Measurements from ENCODE around the gene CPNE9.

DNA sequence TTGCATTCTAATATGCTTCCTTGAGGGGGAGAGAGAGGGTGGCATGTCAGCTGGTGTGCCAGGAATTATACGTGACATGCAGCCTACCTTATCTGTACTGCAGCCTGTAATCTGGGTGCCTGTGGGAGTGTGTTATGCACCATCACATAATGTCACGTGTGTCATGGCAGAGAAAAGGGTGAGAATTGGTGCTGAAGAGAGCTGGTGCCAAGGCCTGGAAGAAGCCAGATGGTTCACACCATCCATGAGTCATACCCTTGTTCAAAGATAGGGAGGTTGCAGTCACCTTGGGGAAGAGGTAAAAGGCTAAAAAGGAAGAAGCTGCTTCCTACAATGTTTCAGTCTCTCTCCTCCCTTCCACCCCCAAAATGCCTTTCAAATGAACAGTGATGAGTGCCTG lies 33.2 kb downstream of the CPNE9 start:
- TF ChIP-seq, protein P1, sequence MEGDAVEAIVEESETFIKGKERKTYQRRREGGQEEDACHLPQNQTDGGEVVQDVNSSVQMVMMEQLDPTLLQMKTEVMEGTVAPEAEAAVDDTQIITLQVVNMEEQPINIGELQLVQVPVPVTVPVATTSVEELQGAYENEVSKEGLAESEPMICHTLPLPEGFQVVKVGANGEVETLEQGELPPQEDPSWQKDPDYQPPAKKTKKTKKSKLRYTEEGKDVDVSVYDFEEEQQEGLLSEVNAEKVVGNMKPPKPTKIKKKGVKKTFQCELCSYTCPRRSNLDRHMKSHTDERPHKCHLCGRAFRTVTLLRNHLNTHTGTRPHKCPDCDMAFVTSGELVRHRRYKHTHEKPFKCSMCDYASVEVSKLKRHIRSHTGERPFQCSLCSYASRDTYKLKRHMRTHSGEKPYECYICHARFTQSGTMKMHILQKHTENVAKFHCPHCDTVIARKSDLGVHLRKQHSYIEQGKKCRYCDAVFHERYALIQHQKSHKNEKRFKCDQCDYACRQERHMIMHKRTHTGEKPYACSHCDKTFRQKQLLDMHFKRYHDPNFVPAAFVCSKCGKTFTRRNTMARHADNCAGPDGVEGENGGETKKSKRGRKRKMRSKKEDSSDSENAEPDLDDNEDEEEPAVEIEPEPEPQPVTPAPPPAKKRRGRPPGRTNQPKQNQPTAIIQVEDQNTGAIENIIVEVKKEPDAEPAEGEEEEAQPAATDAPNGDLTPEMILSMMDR (IDR thresholded peaks at IDR 0.05; ENCODE audit: poor library complexity), result no peak
- no peak for TF ChIP-seq EZH2phosphoT487 (IDR thresholded peaks at IDR 0.05; ENCODE audit: low read depth, severe bottlenecking, unreplicated experiment)

All from hepatocyte (in vitro differentiated cells).